Astrocyte (in vitro differentiated cells and primary cell): ENCODE data around the gene AUTS2. TPM values are rescaled to one million over a fixed set of nuclear protein-coding genes. Genes with fewer than 3 reads are reported as not detected.

Experiments used
- DNase-seq: peaks from one replicate; pipeline ENCODE4 v3.0.0-alpha.2; 2010; ENCODE audit warnings: low read depth
- FAIRE-seq: peaks from 2 replicates; lab custom pipeline; 2011; peaks lifted over from hg19 to GRCh38; lab: Jason Lieb, UNC
- H2AFZ ChIP-seq: 2 replicates; pipeline ENCODE4 v1.6.0; 2012; ENCODE audit warnings: low read depth, low read length, inconsistent platforms
- H3K27ac ChIP-seq: 2 replicates; pipeline ENCODE4 v1.5.1; 2011; ENCODE audit warnings: low read depth, low read length, inconsistent platforms
- H3K27me3 ChIP-seq: 2 replicates; pipeline ENCODE4 v1.6.0; 2011; ENCODE audit warnings: low read length, inconsistent platforms; ENCODE audit not compliant: insufficient read depth
- H3K36me3 ChIP-seq: 2 replicates; pipeline ENCODE4 v1.5.1; 2011; ENCODE audit warnings: low read length, inconsistent platforms; ENCODE audit not compliant: insufficient read depth
- H3K4me1 ChIP-seq: 2 replicates; pipeline ENCODE4 v1.5.1; 2011; ENCODE audit warnings: low read length, inconsistent platforms; ENCODE audit not compliant: insufficient read depth
- H3K4me2 ChIP-seq: 2 replicates; pipeline ENCODE4 v1.6.0; 2012; ENCODE audit warnings: low read length, inconsistent platforms
- H3K4me3 ChIP-seq: 2 replicates; pipeline ENCODE4 v1.5.1; 2011; ENCODE audit warnings: low read depth, mild to moderate bottlenecking, low read length, inconsistent platforms; ENCODE audit not compliant: insufficient read depth
- H3K79me2 ChIP-seq: 2 replicates; pipeline ENCODE4 v1.6.0; 2012; ENCODE audit warnings: mild to moderate bottlenecking, low read length, inconsistent platforms; ENCODE audit not compliant: insufficient read depth
- H3K9ac ChIP-seq: 2 replicates; pipeline ENCODE4 v1.6.0; 2012; ENCODE audit warnings: mild to moderate bottlenecking, low read length, inconsistent platforms
- H3K9me3 ChIP-seq: 2 replicates; pipeline ENCODE4 v1.5.1; 2012; ENCODE audit warnings: low read depth, mild to moderate bottlenecking, low read length, inconsistent platforms; ENCODE audit not compliant: insufficient read depth
- H4K20me1 ChIP-seq: 2 replicates; pipeline ENCODE4 v1.6.0; 2012; ENCODE audit warnings: low read length, inconsistent platforms; ENCODE audit not compliant: insufficient read depth
- H3K27ac Mint-ChIP-seq: one replicate; pipeline ENCODE4 v1.8.0; 2021; ENCODE audit warnings: mild to moderate bottlenecking, mixed read lengths; ENCODE audit not compliant: unreplicated experiment
- H3K27me3 Mint-ChIP-seq: one replicate; pipeline ENCODE4 v1.8.0; 2021; ENCODE audit warnings: low read depth, mixed read lengths; ENCODE audit not compliant: unreplicated experiment
- H3K36me3 Mint-ChIP-seq: one replicate; pipeline ENCODE4 v1.8.0; 2021; ENCODE audit warnings: low read depth, mixed read lengths; ENCODE audit not compliant: unreplicated experiment
- H3K4me1 Mint-ChIP-seq: one replicate; pipeline ENCODE4 v1.8.0; 2021; ENCODE audit warnings: low read depth, mixed read lengths; ENCODE audit not compliant: unreplicated experiment
- H3K4me3 Mint-ChIP-seq: one replicate; pipeline ENCODE4 v1.8.0; 2021; ENCODE audit warnings: mild to moderate bottlenecking, moderate library complexity, mixed read lengths; ENCODE audit not compliant: unreplicated experiment
- H3K9me3 Mint-ChIP-seq: one replicate; pipeline ENCODE4 v1.8.0; 2021; ENCODE audit warnings: mild to moderate bottlenecking, mixed read lengths; ENCODE audit not compliant: unreplicated experiment
- CTCF ChIP-seq: IDR thresholded peaks from 2 replicates; pipeline ENCODE4 v1.5.1; 2011; ENCODE audit warnings: low read depth, mild to moderate bottlenecking, inconsistent platforms, low read length, moderate library complexity; ENCODE audit not compliant: insufficient read depth
- EZH2 ChIP-seq: IDR thresholded peaks from 2 replicates; pipeline ENCODE4 v1.6.1; 2012; ENCODE audit warnings: mild to moderate bottlenecking, low read length, inconsistent platforms; ENCODE audit not compliant: insufficient read depth
- total RNA-seq: library from RNA; stranded (reverse); gene quantifications from 2 replicates; pipeline ENCODE4 v1.2.1, GENCODE V29; 2021

The AUTS2 gene
- total RNA-seq, 1 donor from 2014 or later = 73.2 TPM

- peak; percentile 100 for FAIRE-seq
- H3K9me3 ChIP-seq = no peaks in the 10 kb centered on the region
- H3K4me2 ChIP-seq = peak overlapping the region; percentile 61
- Mint-ChIP-seq H3K4me1 (peaks cover 44% of the 10 kb centered on the region), H3K9me3 (no peaks in the 10 kb centered on the region), H3K27ac (peak overlapping the region; percentile 86), H3K4me3 (peak overlapping the region; percentile 55), H3K27me3 (no peaks in the 10 kb centered on the region), H3K36me3 (no peaks in the 10 kb centered on the region)
- H3K4me1 ChIP-seq = peaks cover 13% of the 10 kb centered on the region
- peak; percentile 94 for DNase-seq
- H3K27me3 ChIP-seq = no peaks in the 10 kb centered on the region
- H2AFZ ChIP-seq = no peak overlapping the region
- TF ChIP-seq EZH2 = no peak
- no peak for TF ChIP-seq CTCF
- no peak overlapping the region for H3K4me3 ChIP-seq
- peak overlapping the region; percentile 20 for H3K27ac ChIP-seq
- peaks cover 41% of the 10 kb centered on the region for H3K79me2 ChIP-seq
- peak overlapping the region; percentile 20 for H3K9ac ChIP-seq
- H4K20me1 ChIP-seq = peaks cover 55% of the 10 kb centered on the region
- no peaks in the 10 kb centered on the region for H3K36me3 ChIP-seq
Observed at GRCh38 chr7:69630292-69630691, 32.0 kb downstream of the AUTS2 start.

GRCh38 chr7:69631131-69631530 lies 32.9 kb downstream of the AUTS2 start:
- Histone ChIP-seq H2AFZ (no peak overlapping the region), H3K9ac (no peak overlapping the region), H4K20me1 (peaks cover 54% of the 10 kb centered on the region), H3K9me3 (no peaks in the 10 kb centered on the region), H3K36me3 (no peaks in the 10 kb centered on the region), H3K4me1 (peaks cover 17% of the 10 kb centered on the region), H3K27me3 (no peaks in the 10 kb centered on the region), H3K4me3 (no peak overlapping the region), H3K79me2 (peaks cover 37% of the 10 kb centered on the region), H3K27ac (no peak overlapping the region), H3K4me2 (peak overlapping the region; percentile 61)
- Mint-ChIP-seq H3K27me3 (no peaks in the 10 kb centered on the region), H3K27ac (peak overlapping the region; percentile 86), H3K4me3 (peak overlapping the region; percentile 23), H3K4me1 (peaks cover 41% of the 10 kb centered on the region), H3K9me3 (no peaks in the 10 kb centered on the region), H3K36me3 (no peaks in the 10 kb centered on the region)
- FAIRE-seq (no peak), DNase-seq (no peak)
- TF ChIP-seq CTCF (no peak), EZH2 (no peak)

- Mint-ChIP-seq H3K4me3 (no peak overlapping the region), H3K27ac (peak overlapping the region; percentile 47), H3K9me3 (no peaks in the 10 kb centered on the region), H3K36me3 (no peaks in the 10 kb centered on the region), H3K4me1 (peaks cover 41% of the 10 kb centered on the region), H3K27me3 (no peaks in the 10 kb centered on the region)
- Histone ChIP-seq H3K27me3 (no peaks in the 10 kb centered on the region), H4K20me1 (peaks cover 54% of the 10 kb centered on the region), H3K27ac (no peak overlapping the region), H2AFZ (no peak overlapping the region), H3K4me1 (peaks cover 17% of the 10 kb centered on the region), H3K79me2 (peaks cover 32% of the 10 kb centered on the region), H3K9ac (no peak overlapping the region), H3K4me2 (no peak overlapping the region), H3K4me3 (no peak overlapping the region), H3K9me3 (no peaks in the 10 kb centered on the region), H3K36me3 (no peaks in the 10 kb centered on the region)
- no peak for DNase-seq
- TF ChIP-seq CTCF (no peak), EZH2 (no peak)
- FAIRE-seq = no peak
Observed at GRCh38 chr7:69632280-69632679, 34.0 kb downstream of the AUTS2 start.
